Neural cell (in vitro differentiated cells): ENCODE measurements around the gene MDFIC.

Experiments used
- EZH2 ChIP-seq: fragments of 200-600, 300-800 bp; shearing (Covaris generic), sonication (generic); IDR thresholded peaks from 2 replicates; pipeline ENCODE4 v1.6.1; 2014; ENCODE audit warnings: antibody characterized with exemption, low read length, borderline replicate concordance, mild to moderate bottlenecking; ENCODE audit not compliant: insufficient read depth, poor library complexity, severe bottlenecking
- POLR2AphosphoS5 ChIP-seq: IDR thresholded peaks from 2 replicates; pipeline ENCODE4 v1.6.1; 2012
- RAD21 ChIP-seq: fragments of 450-650 bp; conservative IDR thresholded peaks from 2 replicates; pipeline ENCODE4 v1.6.1; 2014; ENCODE audit warnings: antibody characterized with exemption, mild to moderate bottlenecking, moderate library complexity
- TAF1 ChIP-seq: IDR thresholded peaks from 2 replicates; pipeline ENCODE4 v1.6.1; 2012; ENCODE audit warnings: low read depth
- TF ChIP-seq, protein P1 (sequence below): fragments of 450-650 bp; IDR thresholded peaks from 2 replicates; pipeline ENCODE4 v1.5.1; 2014; ENCODE audit warnings: antibody characterized with exemption, mild to moderate bottlenecking, moderate library complexity; ENCODE audit not compliant: poor library complexity, severe bottlenecking

DNA sequence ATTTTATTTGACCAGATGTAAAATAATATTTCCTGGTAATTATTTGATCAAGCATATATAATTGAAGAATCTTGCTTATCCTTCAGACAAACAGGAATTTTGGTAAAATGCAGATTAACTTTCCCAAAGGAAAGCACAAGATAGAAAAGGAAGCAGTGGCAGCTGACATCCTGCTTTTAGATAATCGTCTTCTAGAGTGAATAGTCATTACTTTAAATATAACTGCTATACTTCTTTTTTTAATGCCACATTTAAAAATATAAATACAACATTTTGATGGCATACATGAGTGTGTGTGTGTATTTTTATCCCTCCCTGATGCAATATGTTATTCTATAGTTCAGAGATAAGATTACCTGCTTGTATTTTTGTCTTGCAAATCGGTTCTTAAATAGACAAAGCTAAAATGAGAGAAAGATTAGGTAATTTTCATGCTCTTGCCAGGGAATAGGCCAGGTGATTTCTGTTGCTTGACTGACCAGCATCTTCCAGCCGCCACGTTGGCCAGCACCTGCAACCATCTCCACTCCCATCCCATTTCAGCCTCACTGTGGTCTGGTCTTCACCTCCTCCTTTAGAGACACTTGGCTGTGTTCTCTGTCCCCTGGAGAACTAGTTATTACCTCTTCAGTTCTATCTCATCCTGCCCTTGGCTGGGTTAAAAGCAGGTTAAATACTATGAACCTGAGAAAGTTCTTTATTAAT is 58.1 kb downstream of the MDFIC start:
- TF ChIP-seq, protein P1, sequence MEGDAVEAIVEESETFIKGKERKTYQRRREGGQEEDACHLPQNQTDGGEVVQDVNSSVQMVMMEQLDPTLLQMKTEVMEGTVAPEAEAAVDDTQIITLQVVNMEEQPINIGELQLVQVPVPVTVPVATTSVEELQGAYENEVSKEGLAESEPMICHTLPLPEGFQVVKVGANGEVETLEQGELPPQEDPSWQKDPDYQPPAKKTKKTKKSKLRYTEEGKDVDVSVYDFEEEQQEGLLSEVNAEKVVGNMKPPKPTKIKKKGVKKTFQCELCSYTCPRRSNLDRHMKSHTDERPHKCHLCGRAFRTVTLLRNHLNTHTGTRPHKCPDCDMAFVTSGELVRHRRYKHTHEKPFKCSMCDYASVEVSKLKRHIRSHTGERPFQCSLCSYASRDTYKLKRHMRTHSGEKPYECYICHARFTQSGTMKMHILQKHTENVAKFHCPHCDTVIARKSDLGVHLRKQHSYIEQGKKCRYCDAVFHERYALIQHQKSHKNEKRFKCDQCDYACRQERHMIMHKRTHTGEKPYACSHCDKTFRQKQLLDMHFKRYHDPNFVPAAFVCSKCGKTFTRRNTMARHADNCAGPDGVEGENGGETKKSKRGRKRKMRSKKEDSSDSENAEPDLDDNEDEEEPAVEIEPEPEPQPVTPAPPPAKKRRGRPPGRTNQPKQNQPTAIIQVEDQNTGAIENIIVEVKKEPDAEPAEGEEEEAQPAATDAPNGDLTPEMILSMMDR: no peak
- TF ChIP-seq TAF1 (no peak), EZH2 (no peak), POLR2AphosphoS5 (no peak), RAD21 (no peak)
